Measurements from ENCODE around the gene ITPA. TPM values are rescaled to one million over a fixed set of nuclear protein-coding genes. Genes with fewer than 3 reads are reported as not detected.

Gene ITPA
- total and polyA plus RNA-seq, 2 of the 13 experiments (the other 11 are each of a cell fraction or from before 2014, with no cell fraction given): 60.1 to 103 TPM

- TF ChIP-seq NFAT5 (CRISPR knock-in tag; IDR thresholded peaks at IDR 0.05) (peak; percentile 49; the same call in 1 of the 2 replicates), NFE2 (CRISPR knock-in tag; IDR thresholded peaks at IDR 0.05) (no peak), CBX2 (IDR thresholded peaks at IDR 0.05; ENCODE audit: low read depth, low read length) (no peak), CBX2 (CRISPR knock-in tag; IDR thresholded peaks at IDR 0.05; ENCODE audit: low read depth) (no peak), ZNF512 (CRISPR knock-in tag; IDR thresholded peaks at IDR 0.05) (no peak), ZC3H4 (CRISPR knock-in tag; IDR thresholded peaks at IDR 0.05; ENCODE audit: borderline replicate concordance) (no peak; the same call in 1 of the 2 replicates), ZNF224 (CRISPR knock-in tag; IDR thresholded peaks at IDR 0.05) (peak; percentile 58; the same call in 1 of the 2 replicates), ZNF234 (CRISPR knock-in tag; conservative IDR thresholded peaks at IDR 0.05) (0 out of 2 replicates have a peak, but pooled peaks have one; percentile 23), ZNF780A (CRISPR knock-in tag; IDR thresholded peaks at IDR 0.05) (no peak), MEF2D (CRISPR knock-in tag; IDR thresholded peaks at IDR 0.05) (peak; percentile 88), ZNF30 (CRISPR knock-in tag; IDR thresholded peaks at IDR 0.05) (no peak), ZSCAN9 (CRISPR knock-in tag; IDR thresholded peaks at IDR 0.05; ENCODE audit: borderline replicate concordance) (peak; percentile 89; the same call in 1 of the 2 replicates), NFKBIZ (CRISPR knock-in tag; IDR thresholded peaks at IDR 0.05) (no peak), ATM (IDR thresholded peaks at IDR 0.05; ENCODE audit: borderline replicate concordance) (no peak), ETS1 (CRISPR knock-in tag; IDR thresholded peaks at IDR 0.05) (no peak), ARID2 (CRISPR knock-in tag; IDR thresholded peaks at IDR 0.05; ENCODE audit: borderline replicate concordance) (no peak)
- TF ChIP-seq, protein P1, sequence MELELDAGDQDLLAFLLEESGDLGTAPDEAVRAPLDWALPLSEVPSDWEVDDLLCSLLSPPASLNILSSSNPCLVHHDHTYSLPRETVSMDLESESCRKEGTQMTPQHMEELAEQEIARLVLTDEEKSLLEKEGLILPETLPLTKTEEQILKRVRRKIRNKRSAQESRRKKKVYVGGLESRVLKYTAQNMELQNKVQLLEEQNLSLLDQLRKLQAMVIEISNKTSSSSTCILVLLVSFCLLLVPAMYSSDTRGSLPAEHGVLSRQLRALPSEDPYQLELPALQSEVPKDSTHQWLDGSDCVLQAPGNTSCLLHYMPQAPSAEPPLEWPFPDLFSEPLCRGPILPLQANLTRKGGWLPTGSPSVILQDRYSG (CRISPR knock-in tag; IDR thresholded peaks at IDR 0.05): no peak; the same call in 1 of the 2 replicates
Observed at GRCh38 chr20:3224681-3225421, 15.6 kb downstream of the ITPA start (continued).

All from HepG2 (cell line).